Activated CD4-positive, CD25-positive, alpha-beta regulatory T cell (primary cell): ENCODE measurements around the gene GPR63.
"Not testable (repeated sequence)": the region's sequence is repeated elsewhere in the genome, so short reads cannot be mapped to it uniquely, and the experiment has no call there.

Source experiments
- DNase-seq, 4 experiments: peaks; one replicate each; lab custom pipeline; 2025; lab: John Stamatoyannopoulos, UW

Gene GPR63

GRCh38 chr6:96837081-96837971, at the start of gene GPR63:
Gene GPR63, minus strand, starts transcription at chr6:96837477. Its CDS starts 37,746 bp downstream, at chr6:96799731.
- peak; percentile 6 to 12 (median 9) for DNase-seq

GRCh38 chr6:96886519-96886918, 49.2 kb upstream of the GPR63 start:
- no peak for DNase-seq

DNA sequence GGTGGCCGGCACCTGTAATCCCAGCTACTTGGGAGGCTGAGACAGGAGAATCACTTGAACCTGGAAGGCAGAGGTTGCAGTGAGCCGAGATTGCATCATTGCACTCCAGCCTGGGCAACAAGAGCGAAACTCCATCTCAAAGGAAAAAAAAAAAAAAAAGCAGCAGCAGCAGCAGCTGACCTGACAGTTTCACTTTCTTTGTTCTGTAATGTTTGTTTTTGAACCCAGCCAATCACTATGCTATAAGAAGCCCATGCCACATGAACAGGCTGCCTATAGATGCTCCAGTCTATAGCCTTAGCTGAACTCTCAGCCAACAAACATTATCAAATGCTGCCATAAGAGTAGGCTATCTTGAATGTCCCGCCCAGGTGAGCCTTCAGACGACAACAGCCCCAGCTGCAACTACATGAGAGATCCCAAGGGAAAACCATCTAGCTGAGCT, 47.9 kb upstream of the GPR63 start:
- not testable (repeated sequence) for DNase-seq

DNA sequence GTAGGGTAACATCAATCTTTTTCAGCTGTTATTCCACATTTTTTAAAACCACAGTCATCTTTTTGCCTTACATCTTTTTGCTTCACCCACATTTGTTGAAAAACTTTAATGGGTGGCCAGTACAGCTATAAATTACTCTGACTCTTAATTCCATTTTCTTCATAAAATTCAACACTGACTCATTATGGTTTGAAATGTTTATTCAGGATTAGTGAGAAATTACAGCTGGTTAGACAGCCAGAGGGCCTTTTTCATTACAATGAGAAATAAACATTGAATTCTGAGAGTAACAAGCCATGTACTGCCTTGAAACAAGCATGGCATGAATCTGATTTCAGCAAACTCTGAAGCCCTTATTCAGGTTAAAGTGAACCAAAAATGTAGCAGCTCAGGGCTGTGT, 40.9 kb upstream of the GPR63 start:
- DNase-seq = no peak

DNA sequence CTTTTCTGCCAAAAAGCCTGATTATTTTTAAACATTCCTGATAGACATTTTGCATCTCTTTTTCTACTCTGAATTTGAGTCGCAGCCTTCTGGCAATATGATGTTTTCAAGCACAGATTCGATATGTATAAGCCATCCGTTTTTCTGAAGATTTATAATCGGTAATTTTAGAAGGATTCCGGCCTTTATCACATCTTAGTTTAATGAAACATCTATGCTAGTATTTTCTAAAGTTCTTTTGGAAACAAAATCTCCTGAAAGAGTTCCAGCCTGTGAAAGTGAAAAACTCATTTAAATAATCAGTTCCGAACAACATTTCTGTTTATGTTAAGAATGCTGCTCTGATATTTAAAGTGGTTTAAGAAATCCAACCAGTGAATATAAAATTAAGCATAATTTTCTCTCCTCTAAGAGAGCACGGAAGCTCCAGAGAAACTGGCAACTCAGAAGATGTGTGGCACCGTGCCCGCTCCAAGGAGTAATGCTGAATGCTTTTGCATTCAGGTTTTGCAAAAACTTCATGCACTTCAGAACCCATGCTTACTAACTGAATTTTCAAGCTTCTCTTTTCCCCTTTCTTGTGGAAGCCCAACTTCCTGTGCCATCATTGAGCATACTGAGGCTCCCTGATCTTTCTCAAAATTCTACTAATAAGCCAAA, 39.7 kb upstream of the GPR63 start:
- DNase-seq = no peak

DNA sequence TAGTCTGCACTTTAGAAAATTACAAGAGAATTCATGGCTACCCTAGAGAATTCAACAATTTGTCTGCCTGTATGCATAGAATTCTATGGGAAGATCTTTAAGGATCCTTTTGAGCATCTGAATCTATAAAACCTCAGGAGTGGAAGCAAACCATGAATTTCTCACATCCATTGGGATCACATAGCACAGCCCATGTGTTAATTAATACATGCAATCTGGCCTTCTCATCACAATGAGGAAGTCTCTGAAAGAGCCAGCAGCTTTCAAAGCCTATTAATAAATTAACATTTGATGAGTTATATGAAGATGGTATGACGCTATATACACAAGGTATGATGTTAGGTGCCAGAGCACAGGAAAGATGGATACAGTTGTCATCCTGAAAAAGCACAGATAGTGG, 35.7 kb upstream of the GPR63 start:
- DNase-seq = no peak

GRCh38 chr6:96865055-96865405, 27.8 kb upstream of the GPR63 start:
- DNase-seq = no peak

DNA sequence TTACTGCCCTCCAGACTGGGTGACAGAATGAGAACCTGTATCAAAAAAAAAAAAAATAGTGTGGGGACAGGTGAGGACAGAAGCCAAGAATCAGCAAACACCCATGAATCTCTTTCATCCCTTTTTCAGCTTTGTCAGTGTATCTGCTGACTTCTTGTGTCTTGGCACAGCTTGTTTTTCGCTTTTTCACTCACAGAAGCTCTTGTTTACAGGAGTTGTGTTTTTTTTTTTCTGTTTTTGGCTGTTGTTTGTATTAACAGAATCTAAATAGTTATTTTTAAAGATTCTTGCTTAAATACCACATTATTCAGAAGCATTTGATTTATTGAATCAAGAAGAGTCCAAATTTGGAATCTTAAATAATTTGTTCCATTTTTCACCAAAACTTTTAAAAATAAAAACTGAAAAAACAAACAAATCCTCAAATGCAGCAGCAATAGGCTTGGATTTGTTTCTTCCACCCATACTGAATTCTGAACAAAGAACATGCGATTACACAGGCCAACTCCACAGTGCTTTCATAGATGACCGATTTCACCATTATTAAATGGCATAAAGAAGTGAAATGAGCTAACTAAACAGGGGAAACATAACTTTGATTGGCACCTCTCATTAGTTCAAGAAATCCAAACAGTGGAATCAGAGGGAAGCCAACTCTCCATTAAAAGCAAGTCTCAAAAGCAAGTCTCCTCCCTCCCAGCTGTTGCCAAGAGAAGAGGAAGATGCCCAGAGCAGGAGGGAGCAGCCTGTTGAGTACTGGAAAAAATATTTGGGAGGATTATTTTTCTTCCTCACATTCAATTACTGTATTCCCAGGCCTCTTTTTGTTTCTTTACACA, 27.2 kb upstream of the GPR63 start:
- DNase-seq = no peak

DNA sequence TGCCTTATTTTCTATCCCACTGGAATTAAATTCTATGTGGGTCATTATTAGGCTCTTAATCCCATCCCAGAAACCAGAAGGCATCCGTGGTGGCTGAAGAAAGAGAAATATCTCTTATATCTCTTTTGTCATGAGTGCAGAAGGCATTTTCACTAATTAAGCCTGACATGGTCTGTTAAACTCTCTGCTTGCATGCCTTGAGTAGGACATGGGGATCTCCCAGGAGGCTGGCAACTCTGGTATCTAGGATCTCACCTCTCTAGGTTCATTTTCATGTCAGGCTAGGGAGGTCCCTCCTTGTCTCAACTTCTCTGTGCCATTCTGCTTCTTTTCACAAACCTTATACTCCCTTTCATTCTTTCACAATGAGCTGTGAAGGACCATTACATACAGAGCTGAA, 25.3 kb upstream of the GPR63 start:
- no peak for DNase-seq

- no peak for DNase-seq
Observed at GRCh38 chr6:96861588-96861987, 24.3 kb upstream of the GPR63 start.

GRCh38 chr6:96856856-96857255, 19.6 kb upstream of the GPR63 start:
- no peak for DNase-seq

DNA sequence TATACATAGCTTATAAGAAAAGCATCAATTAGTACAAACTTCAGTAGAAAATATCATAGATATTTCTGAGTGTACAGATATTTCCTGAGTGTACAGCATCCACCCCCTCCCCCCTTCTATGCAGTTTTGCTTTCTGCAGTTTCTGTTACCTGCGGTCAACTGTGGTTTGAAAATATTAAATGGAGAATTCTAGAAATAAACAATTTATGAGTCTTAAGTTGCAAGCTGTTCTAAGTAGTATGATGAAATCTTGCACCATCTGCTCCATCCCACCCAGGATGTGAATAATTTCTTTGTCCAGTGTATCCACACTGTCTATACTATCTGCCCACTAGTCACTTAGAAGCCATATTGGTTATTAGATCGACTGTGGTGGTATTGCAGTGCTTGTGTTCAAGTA, 15.8 kb upstream of the GPR63 start:
- DNase-seq = no peak

- no peak for DNase-seq
Observed at GRCh38 chr6:96852605-96853004, 15.3 kb upstream of the GPR63 start.

- no peak for DNase-seq
Observed at GRCh38 chr6:96851858-96852257, 14.6 kb upstream of the GPR63 start.

DNA sequence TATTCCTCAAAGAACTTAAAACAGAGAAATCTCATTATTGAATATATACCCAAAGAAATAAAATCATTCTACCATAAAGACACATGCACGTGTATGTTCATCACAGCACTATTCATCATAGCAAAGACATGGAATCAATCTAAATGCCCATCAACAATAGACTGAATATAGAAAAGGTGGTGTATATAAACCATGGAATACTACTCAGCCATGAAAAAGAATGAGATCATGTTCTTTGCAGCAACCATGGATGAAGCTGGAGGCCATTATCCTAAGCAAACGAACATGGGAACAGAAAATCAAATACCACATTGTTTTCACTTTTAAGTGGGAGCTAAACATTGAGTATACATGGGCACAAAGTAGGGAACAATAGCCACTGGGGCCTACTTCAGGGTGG, 12.3 kb upstream of the GPR63 start:
- no peak for DNase-seq

DNA sequence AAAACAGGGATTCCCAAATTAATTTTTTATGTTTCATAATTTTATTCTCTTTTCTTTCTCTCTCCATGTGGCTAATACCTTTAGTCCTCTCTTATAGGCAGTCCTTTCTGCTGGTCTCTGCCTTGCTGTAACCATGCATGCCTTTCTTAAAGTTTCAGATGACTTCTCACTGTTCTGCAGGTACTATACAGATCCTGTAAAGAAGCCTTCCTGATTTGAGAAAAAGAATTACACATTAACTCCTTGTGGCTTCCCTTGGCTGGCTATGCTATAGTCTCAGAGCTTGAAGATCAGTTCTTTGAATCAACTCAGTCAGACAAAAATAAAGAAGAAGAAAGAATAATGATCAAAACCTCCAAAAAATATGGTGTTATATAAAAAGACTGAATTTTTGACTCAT, 7.3 kb upstream of the GPR63 start:
- DNase-seq = no peak

- no peak for DNase-seq
Observed at GRCh38 chr6:96841345-96841744, 4.1 kb upstream of the GPR63 start.

GRCh38 chr6:96836631-96837080, 621 bp downstream of the GPR63 start:
- no peak for DNase-seq

DNA sequence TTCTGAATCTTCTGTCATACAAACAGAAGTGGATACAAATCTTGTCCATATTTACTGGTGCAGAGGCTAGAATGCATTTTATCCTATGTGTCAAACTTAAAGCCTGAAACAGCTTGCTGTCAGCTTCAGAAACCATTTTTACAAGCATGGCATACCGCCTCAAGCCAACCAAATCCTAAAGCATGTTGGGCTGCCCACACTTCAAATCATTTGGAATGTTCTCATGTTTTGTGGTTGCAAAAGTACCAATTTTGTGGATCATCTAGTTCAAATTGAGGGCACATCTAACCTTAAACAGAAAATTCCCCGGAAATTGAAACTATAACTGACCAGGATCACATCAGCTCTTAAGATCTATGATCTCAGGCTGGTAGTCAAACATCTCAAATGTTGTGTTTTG, 3.2 kb downstream of the GPR63 start:
- no peak for DNase-seq

GRCh38 chr6:96832780-96833179, 4.5 kb downstream of the GPR63 start:
- no peak for DNase-seq

- DNase-seq = no peak
Observed at GRCh38 chr6:96826865-96827264, 10.4 kb downstream of the GPR63 start.

- DNase-seq = no peak
Observed at GRCh38 chr6:96823743-96824142, 13.5 kb downstream of the GPR63 start.

- DNase-seq = no peak
Observed at GRCh38 chr6:96821034-96821433, 16.2 kb downstream of the GPR63 start.
